Measurements from ENCODE around the gene RFTN1.
"Not testable (repeated sequence)": the region's sequence is repeated elsewhere in the genome, so short reads cannot be mapped to it uniquely, and the experiment has no call there.

The RFTN1 gene

GRCh38 chr3:16506451-16506850 is 7.0 kb downstream of the RFTN1 start:
- no peak for DNase-seq

- DNase-seq: no peak
Observed at GRCh38 chr3:16504692-16505091, 8.8 kb downstream of the RFTN1 start.

- no peak for DNase-seq
Observed at GRCh38 chr3:16504242-16504641, 9.3 kb downstream of the RFTN1 start.

- DNase-seq: no peak
Observed at GRCh38 chr3:16503191-16503776, 10.2 kb downstream of the RFTN1 start.

- DNase-seq: no peak
Observed at GRCh38 chr3:16502347-16502908, 11.1 kb downstream of the RFTN1 start.

- no peak for DNase-seq
Observed at GRCh38 chr3:16501376-16501775, 12.1 kb downstream of the RFTN1 start.

GRCh38 chr3:16500911-16501310 is 12.6 kb downstream of the RFTN1 start:
- no peak for DNase-seq

- no peak for DNase-seq
Observed at GRCh38 chr3:16500093-16500492, 13.4 kb downstream of the RFTN1 start.

GRCh38 chr3:16499351-16499750 is 14.1 kb downstream of the RFTN1 start:
- no peak for DNase-seq

- DNase-seq: no peak
Observed at GRCh38 chr3:16498130-16498890, 15.2 kb downstream of the RFTN1 start.

GRCh38 chr3:16496408-16497222 is 16.9 kb downstream of the RFTN1 start:
- no peak for DNase-seq

GRCh38 chr3:16496008-16496407 is 17.5 kb downstream of the RFTN1 start:
- no peak for DNase-seq

GRCh38 chr3:16494814-16495431 is 18.6 kb downstream of the RFTN1 start:
- DNase-seq: no peak

GRCh38 chr3:16494094-16494493 is 19.4 kb downstream of the RFTN1 start:
- no peak for DNase-seq

- no peak for DNase-seq
Observed at GRCh38 chr3:16490062-16490619, 23.4 kb downstream of the RFTN1 start.

- DNase-seq: not testable (repeated sequence)
Observed at GRCh38 chr3:16489326-16490061, 24.0 kb downstream of the RFTN1 start.

- no peak for DNase-seq
Observed at GRCh38 chr3:16488637-16489036, 24.9 kb downstream of the RFTN1 start.

GRCh38 chr3:16487511-16488175 is 25.9 kb downstream of the RFTN1 start:
- no peak for DNase-seq

GRCh38 chr3:16486951-16487480 is 26.5 kb downstream of the RFTN1 start:
- no peak for DNase-seq

- no peak for DNase-seq
Observed at GRCh38 chr3:16486201-16486600, 27.3 kb downstream of the RFTN1 start.

- no peak for DNase-seq
Observed at GRCh38 chr3:16485395-16485992, 28.0 kb downstream of the RFTN1 start.

Data from NCI-H1417 treated with DMSO at 0.1 percent for 48 hours (cell line).